Measurements from ENCODE around the gene RAPGEF3.
A peak's percentile ranks its signal among the peaks of the same experiment; 100 is the strongest.

Gene RAPGEF3

GRCh38 chr12:47721431-47721973 is 37.2 kb downstream of the RAPGEF3 start:
- DNase-seq (ENCODE audit: low read depth) = no peak

- no peak for DNase-seq (ENCODE audit: low read depth)
These were observed 40.1 kb downstream of the RAPGEF3 start for GRCh38 chr12:47718531-47718930.

- peak; percentile 71 for DNase-seq (ENCODE audit: low read depth)
These were observed 41.1 kb downstream of the RAPGEF3 start for GRCh38 chr12:47717443-47718193.

- DNase-seq (ENCODE audit: low read depth) = no peak
These were observed 41.6 kb downstream of the RAPGEF3 start for GRCh38 chr12:47717046-47717442.

GRCh38 chr12:47715877-47716548 is 42.7 kb downstream of the RAPGEF3 start:
- DNase-seq (ENCODE audit: low read depth) = no peak

- peak; percentile 81 for DNase-seq (ENCODE audit: low read depth)
These were observed 43.2 kb downstream of the RAPGEF3 start for GRCh38 chr12:47715393-47715876.

- no peak for DNase-seq (ENCODE audit: low read depth)
These were observed 43.8 kb downstream of the RAPGEF3 start for GRCh38 chr12:47714826-47715386.

- DNase-seq (ENCODE audit: low read depth) = no peak
These were observed 46.5 kb downstream of the RAPGEF3 start for GRCh38 chr12:47712171-47712570.

- DNase-seq (ENCODE audit: low read depth) = no peak
These were observed 47.2 kb downstream of the RAPGEF3 start for GRCh38 chr12:47711448-47711847.

GRCh38 chr12:47710278-47710677 is 48.4 kb downstream of the RAPGEF3 start:
- DNase-seq (ENCODE audit: low read depth) = no peak

- DNase-seq (ENCODE audit: low read depth) = no peak
These were observed 49.0 kb downstream of the RAPGEF3 start for GRCh38 chr12:47709671-47710070.

GRCh38 chr12:47709237-47709636 is 49.4 kb downstream of the RAPGEF3 start:
- no peak for DNase-seq (ENCODE audit: low read depth)

- DNase-seq (ENCODE audit: low read depth) = no peak
These were observed 50.7 kb downstream of the RAPGEF3 start for GRCh38 chr12:47707905-47708543.

- DNase-seq (ENCODE audit: low read depth) = no peak
These were observed 51.3 kb downstream of the RAPGEF3 start for GRCh38 chr12:47707355-47707754.

GRCh38 chr12:47705566-47706425 is 52.9 kb downstream of the RAPGEF3 start, which contains the start of gene RPAP3:
Gene RPAP3 (minus strand): TSS chr12:47706030. CDS start chr12:47702840, 3,190 bp downstream.
- DNase-seq (ENCODE audit: low read depth) = peak; percentile 97

GRCh38 chr12:47705229-47705565 is 53.5 kb downstream of the RAPGEF3 start:
- no peak for DNase-seq (ENCODE audit: low read depth)

GRCh38 chr12:47704719-47705118 is 54.0 kb downstream of the RAPGEF3 start:
- no peak for DNase-seq (ENCODE audit: low read depth)

GRCh38 chr12:47700263-47700662 is 58.4 kb downstream of the RAPGEF3 start:
- DNase-seq (ENCODE audit: low read depth) = no peak

- DNase-seq (ENCODE audit: low read depth) = no peak
These were observed 60.0 kb downstream of the RAPGEF3 start for GRCh38 chr12:47698631-47699030.

GRCh38 chr12:47698055-47698454 is 60.6 kb downstream of the RAPGEF3 start:
- no peak for DNase-seq (ENCODE audit: low read depth)

GRCh38 chr12:47689215-47689614 is 69.5 kb downstream of the RAPGEF3 start:
- DNase-seq (ENCODE audit: low read depth) = no peak
